AML-193 (cell line): ENCODE measurements around the gene PRKN.

Source experiments
- DNase-seq, 2 experiments: peaks; one replicate each; lab custom pipeline; 2025; lab: John Stamatoyannopoulos, UW

Gene PRKN

DNA sequence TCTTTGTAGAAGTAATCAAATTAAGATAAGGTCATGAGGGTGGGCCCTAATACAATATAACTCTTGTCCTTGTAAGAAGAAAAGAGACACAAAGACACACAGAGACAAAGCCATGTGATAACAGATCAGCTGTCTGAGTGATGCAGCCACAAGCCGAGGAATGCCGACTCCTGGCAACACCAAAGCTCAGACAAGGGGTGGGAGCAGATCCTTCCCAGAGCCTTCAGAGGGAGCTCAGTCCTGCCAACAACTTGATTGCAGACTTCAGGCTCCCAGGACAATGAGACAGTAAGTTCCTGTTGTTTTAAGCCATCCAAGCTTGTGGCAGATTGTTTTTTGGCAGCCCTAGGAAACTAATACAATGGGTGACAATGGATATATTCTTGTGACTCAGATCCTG lies 1128.7 kb downstream of the PRKN start:
- DNase-seq: no peak

DNA sequence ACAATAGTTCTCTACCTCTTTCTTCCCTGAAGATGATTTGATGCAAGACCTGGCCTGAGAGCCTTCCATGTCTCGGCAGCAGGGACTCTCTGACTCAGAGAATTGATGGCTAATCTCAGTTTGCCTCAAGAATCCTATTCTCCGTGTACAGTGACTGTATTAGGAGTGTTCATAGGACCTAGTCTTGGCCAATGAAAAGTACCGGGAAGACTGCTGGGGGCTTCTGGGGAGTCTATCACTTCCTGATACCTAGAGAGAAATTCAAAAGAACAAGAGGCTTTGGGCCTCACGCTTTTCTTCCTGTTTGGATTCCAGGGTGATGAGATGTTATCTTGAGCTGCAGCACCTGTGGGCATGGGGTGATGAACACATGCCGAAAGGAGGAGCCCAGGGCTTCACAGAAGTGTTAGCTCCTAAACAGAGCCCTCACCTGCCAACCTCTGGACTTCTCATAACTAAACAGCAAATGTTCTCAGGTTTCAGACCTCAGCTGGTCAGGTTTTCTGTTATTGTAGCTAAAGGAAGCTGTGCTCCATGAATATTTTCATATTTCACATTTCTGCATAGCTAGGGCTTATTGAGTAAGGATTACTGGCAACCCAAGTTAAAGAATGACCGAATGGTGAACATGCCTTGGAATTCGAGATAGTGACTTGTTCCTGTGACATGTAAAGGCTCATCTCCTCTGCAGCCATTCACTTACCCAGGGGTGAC lies 1130.6 kb downstream of the PRKN start:
- no peak for DNase-seq

DNA sequence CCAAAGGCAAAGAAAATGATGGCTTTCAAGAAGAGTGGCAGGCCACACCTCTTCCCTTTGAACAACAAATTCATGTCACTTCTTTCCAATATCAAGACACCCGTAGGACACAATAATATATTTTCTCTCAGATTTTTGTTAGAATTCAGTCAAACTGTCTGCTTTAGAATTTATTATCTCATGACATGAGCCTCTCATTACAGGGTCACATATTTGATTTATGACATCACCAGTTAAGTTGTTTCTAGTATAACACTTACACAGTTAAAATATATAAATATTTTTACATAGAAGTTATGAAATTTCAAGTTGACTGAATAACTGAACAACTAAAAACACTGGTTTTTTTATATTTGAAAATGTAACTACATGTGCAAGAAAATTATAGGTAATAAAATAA lies 1133.2 kb downstream of the PRKN start:
- no peak for DNase-seq

DNA sequence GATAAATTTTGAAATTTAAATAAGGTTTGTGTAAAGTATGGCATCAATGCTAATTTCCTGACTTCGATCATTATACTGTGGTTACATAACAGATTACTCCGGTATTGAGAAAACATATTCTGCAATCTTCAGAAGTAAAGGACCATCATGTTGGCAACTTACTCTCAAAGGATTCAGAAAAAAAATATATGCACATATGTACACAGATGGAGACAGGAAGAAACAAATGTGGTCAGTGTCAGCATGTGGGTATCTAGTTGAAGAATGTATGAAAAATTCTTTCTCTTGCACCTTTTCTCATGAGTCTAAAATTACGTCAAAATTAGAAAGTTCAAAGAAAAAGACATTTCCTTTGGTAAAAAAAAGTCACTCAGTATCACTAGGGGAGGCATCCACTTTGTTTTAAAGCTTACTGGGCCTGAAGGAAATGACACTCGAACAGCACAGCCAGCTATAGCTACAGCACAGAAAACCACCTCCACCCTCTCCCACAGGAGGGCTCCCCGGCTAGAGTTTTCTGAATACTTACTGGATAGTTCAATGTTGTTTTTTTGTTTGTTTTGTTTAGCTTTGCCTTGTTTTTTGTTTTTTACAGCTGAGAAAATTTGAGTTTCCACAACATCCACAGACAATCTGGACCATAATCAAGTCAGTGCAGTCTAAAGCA lies 1136.5 kb downstream of the PRKN start:
- no peak for DNase-seq

DNA sequence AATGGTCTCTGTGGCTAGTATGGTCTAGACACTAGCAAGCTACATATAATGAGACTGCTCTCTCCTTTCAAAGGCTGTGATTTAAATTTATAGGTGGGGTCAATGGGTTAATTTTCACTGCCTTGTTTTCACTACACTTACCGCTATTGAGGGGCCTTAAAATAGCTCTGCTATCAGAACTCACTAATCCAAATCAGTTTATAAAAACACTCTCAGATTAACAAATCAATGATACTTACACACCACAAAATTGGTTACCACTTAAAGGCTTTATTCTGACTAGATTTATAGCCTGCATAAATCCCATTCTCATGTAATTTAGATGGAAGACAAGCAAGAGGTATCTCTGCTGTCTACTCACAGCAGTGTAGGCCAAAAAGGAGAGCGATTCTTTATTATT lies 1140.7 kb downstream of the PRKN start:
- DNase-seq: no peak

DNA sequence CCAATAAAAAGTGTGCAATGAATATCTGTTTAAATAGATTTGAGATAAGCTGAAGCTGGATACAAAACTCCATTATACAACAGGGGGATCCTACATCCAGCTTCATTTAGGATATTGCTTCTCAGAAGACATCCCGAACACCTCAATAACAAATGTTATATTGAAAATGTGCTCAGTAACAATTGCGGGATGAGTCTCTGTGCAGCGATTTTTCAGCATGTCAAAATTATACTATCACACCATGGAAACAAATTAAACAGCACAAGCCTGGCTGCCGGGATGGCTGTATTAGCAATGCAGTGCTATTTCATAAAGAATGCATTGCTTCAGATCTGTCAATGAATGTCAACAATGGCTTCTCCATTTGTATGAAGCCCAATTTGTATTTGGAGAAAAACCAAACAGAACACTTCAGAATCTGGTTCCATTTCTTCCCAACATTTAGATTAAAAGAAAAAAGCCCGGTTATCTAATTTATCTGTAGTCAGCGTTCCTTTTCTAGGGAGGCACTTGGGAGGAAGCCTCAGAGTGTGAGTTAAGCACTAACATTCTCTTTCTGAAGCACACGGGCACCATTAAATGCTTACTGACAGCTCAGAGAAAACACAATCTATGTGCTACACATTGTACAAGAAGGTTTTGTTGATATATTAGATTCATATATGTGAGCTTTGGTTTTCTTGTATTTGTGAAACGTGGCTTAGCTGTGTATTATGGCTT lies 1142.8 kb downstream of the PRKN start:
- no peak for DNase-seq

DNA sequence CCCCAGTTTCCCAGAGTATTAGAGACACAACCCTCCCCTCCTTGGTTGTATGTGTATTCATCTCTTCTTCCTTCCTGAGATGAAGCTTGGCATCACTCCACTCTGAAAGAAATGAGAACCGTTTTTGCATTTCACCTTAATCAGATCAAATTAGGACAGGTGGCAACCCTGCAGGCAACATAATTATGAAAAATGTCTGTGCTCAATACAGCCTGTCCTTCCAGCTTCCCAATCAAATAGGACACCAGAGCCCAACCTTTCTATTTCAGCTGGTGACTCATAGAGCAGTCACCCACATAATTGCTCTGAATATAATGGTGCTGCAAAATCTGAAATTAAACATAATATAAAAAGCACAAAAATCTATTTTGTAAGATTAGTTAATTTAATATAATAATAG lies 1143.5 kb downstream of the PRKN start:
- no peak for DNase-seq

DNA sequence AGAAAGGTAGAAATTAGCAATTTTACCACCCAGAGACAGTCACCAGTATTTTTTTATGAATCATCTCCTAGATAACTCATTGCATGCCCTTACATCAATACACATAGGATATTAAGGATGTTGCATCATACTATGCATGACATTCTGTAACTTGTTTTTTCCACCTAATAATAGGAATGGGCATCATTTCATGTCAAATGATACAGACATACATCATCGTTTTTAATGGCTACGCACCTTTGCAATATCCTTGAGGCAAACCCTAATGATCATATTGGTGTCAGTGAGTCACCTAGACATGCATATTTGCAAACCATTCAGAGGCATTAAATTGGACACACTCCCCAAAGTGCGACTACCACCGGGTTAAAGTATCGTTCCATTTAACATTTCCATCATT lies 1144.0 kb downstream of the PRKN start:
- DNase-seq: no peak

DNA sequence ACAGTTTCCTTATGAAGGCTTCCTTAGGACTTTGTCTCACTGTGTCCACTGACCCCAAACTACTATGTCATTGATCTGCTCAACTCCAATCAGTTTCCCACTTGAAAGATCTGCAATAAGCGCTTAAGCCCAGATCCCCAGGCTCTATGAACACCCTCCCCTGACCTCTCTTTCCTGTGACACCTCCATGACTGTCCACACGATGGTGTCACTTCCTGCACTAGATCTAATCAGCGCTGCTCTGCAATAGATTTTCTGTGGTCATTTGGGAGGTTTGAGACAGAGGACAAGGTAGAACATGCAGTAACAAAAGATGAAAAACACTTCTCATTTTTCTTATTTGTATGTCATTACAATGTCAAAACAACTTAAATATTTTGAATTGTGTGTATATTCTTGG lies 1149.1 kb downstream of the PRKN start:
- no peak for DNase-seq

DNA sequence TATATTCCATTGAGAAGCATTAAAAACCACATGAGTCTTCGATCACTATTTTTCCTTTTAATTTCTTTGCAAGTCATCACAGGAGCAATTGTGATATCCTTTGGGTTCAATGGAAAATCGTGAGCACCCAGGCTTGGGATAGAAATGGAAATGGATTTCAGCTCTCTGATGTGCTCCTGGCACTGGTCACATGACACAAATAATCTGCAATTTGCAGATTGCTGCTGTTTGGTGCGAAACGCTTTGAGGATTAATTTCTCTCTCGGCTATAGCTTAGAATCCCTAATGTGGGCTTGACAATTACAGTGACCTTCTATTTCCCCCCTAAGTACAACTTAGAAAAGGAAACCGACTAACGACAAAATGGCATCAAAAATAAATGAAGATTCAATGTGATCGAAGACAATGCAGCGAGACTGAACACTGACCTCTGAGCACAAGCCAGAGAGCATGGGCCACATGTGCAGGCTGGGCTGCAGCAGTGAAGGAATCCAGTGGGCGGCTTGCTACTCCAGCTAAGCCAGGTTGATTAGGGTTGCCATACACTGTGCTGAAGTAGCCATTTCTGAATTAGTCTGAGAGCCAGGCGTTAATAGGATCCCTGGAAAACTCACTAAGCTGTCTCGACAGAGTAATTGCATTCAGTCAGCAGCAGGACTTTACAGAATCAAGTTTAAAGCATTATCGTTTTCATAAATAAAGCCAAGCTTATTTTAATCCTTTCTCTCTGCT lies 1151.9 kb downstream of the PRKN start:
- DNase-seq: no peak

DNA sequence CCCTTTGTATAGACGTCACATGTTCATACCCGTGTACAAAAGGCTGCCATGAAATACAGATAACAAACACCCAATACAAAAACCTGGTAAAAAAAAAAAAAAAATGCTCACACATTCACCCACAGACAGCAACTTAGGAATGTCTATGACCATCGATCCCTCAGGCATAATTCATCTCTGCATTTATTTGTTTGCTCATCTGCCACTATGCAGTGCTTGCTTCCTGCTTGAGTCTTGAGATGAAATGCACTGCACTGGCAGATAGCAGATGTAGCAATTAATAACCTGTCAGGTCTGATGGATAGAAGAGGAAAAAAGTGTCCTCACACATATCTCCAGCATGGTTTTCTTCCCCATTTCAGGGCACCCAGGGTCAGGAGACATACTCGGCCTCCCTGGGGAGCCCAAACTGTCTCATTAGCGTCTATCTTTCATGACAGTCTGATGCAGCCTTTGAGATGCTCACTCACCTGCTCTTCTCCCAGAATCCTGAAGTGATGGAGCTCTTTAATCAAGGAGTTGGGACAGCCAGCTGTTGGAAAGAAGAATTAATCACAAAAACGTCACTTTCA lies 1158.6 kb downstream of the PRKN start:
- no peak for DNase-seq

DNA sequence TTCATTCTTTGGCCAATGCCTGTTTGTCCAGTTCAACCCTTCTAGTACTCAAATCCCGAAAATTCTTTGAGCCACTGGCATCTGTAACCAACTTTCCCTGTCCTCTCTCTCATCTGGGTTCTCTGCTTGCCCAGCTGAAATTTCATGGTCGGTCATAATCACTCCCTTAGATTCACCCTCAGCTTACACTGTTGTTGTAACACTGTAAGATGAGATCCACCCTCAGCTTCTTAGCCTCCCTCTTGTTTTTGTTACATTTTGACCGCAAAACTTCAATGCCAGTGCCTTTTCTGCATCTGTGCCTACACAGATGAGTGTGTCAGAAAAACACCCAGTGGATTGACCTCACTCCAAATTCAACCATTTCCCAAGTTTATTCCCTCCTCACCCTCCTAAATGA lies 1162.6 kb downstream of the PRKN start:
- no peak for DNase-seq

DNA sequence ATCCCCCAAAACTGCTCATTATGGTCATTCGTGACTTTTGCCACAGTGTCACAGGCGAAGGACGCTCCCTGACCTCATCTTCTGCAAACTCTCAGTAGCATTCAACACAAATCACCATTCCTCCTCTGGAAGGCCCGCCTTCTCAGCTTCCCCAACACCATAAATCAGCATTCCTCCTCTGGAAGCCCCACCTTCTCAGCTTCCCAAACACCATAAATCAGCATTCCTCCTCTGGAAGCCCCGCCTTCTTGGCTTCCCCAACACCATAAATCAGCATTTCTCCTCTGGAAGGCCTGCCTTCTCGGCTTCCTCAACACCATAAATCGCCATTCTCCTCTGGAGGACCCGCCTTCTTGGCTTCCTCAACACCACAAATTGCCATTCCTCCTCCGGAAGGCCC lies 1165.7 kb downstream of the PRKN start:
- no peak for DNase-seq

DNA sequence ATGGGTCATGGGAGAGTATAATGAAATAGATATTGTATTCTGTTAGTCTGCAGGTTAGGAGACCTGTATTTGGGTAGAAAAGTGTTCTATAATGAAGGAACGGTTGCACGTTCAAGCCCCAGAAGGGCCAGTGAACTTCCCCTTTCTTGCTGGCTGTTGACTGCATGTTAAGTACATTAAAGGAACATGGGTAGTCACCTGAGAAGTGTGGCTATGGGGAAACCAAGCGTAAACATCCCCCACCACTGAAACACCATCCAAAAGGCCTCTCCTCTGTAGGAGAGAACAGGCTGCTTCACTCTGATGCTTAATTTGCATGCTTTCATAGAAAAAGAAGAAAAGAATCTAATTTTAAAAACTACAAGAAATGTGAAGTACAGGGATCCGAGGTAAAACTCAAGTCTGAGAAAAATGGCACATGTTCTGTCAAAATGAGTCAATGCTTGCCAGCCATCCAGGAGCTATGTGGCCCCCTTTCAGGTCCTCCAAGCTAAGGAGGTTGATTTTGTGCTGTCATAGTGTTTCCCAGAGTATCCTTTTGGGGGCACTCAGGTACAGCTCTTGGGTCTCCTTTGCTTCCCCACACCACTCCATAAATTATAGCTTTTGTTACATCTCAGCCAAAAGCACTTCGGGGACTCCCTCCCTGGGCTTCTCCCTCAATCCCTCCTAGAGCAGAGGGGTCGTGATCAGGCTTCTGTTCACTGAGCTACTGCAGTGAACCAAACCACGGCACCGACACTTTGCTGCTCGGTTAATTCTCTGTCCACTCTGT lies 1170.0 kb downstream of the PRKN start:
- no peak for DNase-seq

DNA sequence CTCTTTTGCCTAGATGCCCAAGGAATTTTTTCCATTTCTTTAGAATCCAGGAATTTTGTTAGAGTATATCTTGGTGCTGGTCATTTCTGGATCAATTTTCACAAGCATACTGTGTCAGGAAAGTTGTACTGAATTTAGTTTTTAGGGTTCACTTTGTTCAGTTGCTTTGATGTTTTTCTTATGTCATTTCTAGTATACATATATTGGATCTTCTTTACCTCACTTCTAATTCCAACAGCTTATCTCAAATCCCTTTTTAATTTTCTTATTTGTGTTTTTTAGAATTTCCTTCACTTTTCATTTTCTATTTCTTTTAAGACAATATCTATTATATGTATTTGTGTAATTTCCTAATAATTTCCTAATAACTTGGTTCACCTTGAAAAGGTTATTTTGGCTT lies 1172.7 kb downstream of the PRKN start:
- DNase-seq: no peak

DNA sequence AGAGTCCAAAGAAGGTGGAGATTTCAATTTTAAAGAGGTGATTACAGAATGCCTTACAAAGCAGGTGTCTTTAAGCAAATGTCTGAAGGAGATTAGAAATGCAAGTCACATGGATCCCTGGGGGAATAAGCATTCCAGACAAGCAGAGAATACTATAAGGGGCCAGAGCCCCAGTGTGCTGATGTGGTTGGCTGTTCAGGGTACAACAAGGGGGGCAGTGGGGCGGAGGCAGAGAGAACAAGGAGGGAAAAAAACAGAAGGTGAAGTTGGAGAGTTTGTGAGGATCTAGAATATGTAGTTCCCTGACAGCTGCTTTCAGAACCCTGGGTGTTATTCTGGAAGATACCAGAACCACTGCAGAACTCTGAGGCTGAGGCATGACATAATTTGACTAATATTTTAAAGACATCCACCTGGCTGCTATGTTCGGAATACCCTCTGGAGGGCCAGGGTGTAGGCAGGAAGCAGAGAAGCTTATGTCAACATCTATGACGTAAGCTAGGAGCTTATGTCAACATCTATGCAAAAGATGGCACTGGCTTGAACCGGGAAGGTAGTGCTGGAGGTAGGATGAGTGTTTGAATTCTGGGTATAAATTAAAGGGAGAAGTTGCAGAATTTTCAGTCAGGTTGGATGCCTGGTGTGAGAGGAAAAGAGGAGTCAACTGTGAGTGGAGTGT lies 1177.5 kb downstream of the PRKN start:
- DNase-seq: no peak

DNA sequence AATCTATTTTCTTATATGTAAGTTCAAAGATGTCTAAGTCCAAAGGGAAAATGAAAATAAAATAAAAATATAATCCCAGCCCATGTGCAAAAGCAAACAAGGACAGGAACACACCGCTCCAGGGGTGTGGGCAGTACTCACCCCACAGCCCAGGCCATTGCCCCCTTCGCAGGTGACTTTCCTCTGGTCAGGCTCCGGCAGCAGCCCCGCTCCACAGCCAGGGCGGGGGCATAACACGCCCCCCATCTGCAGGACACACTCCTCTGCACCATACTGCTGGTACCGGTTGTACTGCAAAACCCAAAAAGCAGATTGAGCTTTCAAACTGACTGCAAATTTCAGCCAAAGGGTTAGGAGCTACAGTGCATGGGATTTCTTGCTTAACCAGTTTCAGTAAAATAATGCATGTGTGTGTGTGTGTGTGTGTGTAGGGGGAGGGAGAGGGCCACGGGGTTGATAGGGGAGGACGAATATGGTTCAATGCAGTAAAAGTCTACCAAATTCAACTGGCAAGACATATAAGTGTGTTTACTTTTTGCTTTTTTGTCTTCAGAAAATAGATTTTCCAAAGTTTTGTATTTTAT lies 1178.8 kb downstream of the PRKN start:
- DNase-seq: no peak

DNA sequence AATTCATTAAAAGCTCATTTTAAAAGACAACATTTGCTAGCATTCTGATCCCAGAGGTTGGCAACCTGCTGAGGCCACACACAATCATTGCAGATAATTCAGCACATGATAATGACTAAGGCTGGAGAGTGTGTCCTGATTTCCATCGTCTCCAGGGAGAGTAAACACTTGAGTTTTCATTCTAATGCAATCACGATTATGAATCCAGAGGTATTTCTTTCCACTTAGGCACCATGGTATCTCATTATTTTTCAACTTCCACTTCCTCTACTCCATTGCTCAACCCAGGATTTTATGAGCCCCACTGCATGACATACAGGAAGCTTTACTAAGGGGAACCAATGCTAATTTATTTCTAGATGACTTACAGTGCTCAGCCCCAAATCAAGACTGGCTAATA lies 1179.9 kb downstream of the PRKN start:
- DNase-seq: no peak

DNA sequence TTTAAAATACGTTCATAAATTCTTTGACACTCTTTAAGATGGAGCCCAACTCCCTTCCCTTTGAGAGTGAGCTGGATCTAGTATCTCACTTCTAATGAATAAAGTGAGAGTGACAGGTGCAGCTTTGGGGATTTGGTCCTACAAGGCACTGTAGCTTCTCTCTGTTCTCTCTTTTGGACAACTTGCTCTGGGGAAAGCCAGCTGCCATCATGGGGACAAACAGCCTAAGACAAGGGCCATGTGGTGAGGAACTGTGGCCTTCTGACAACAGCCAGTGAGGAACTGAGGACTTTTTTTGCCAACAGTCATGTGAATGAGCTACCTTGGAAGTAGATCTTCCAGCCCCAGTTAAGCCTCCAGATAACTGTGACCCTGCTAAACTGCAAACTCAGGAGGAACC lies 1180.9 kb downstream of the PRKN start:
- no peak for DNase-seq

DNA sequence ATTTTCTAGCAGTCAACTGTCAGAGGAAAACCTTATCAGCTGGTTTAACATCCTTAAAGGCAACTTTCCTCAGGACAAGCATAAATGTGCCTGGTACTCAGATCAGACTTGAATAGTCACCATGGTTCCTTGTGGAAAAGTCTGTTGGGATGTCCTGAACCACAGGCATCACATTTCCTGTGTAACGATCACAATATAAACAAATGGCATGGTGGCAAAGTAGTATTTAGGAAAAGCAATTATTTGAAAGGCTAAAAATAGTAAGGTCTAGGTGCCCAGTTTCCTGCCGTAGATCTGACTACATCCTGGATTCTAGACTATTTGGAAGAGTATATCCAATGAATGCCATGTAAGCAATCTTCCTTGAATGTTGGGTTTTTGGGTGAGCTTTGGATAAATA lies 1181.8 kb downstream of the PRKN start:
- DNase-seq: no peak
